Mesothelial cell of epicardium (in vitro differentiated cells): ENCODE results near the gene SPR. TPM values are rescaled to one million over a fixed set of nuclear protein-coding genes. Genes with fewer than 3 reads are reported as not detected.
"Not testable (repeated sequence)": the region's sequence is repeated elsewhere in the genome, so short reads cannot be mapped to it uniquely, and the experiment has no call there.

Experiments used
- DNase-seq, 2 experiments: peaks; one replicate each; pipeline ENCODE4 v3.0.0; 2021; ENCODE audit warnings: low spot score in 2 of 2; ENCODE audit not compliant: unreplicated experiment in 2 of 2
- H3K27ac Mint-ChIP-seq: 2 replicates; pipeline ENCODE4 v1.8.0; 2021; ENCODE audit warnings: mixed read lengths
- H3K27me3 Mint-ChIP-seq: 2 replicates; pipeline ENCODE4 v1.8.0; 2021; ENCODE audit warnings: low read depth, mixed read lengths
- H3K36me3 Mint-ChIP-seq: 2 replicates; pipeline ENCODE4 v1.8.0; 2021; ENCODE audit warnings: mixed read lengths
- H3K4me1 Mint-ChIP-seq: 2 replicates; pipeline ENCODE4 v1.8.0; 2021; ENCODE audit warnings: mixed read lengths
- H3K4me3 Mint-ChIP-seq: 2 replicates; pipeline ENCODE4 v1.8.0; 2021; ENCODE audit warnings: mild to moderate bottlenecking, moderate library complexity, mixed read lengths
- H3K9me3 Mint-ChIP-seq: 2 replicates; pipeline ENCODE4 v1.8.0; 2021; ENCODE audit warnings: mixed read lengths
- CTCF ChIP-seq: fragments of 200-600 bp; sonication (generic); IDR thresholded peaks from one replicate; pipeline ENCODE4 v1.5.0; 2021; ENCODE audit warnings: antibody characterized with exemption; ENCODE audit not compliant: unreplicated experiment
- total RNA-seq: library from RNA; stranded (reverse); gene quantifications from 3 replicates; pipeline ENCODE4 v1.2.1, GENCODE V29; 2021

Gene SPR
- total RNA-seq, 1 donor from 2014 or later: 12.5 TPM

DNA sequence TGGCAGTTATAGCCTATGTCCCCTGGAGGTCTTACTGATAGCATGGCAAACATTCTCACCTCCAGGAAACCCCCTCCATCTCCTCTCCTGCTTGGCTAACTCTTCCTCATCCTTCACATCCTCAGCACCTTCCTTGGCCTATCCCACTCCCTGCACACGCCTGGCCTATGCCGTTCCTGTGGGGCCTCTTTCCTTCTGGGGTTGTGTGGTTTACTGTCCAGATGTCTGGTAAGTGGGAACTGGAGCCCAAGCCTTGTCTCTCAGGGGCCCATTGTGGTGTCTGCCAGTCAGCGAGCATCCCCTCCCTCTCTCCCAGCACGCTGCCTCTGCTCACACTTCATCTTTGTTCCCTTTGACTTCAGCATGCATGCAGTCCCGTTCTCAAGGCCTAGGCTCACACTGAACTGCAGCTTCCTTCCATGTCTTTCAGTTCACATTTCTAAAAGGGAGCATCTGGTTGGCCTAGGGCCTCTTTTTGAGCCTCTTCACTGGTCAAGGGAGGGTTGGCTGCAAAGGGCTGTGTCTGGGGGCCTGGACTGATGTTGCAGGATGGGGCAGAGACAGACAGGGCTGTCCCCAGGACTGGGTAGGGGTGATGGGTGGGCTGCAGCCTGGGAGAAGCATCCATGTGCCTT, 13.1 kb downstream of the SPR start:
- Mint-ChIP-seq H3K4me1 (peaks cover 12% of the 10 kb centered on the region), H3K9me3 (peaks cover 4% of the 10 kb centered on the region), H3K36me3 (no peaks in the 10 kb centered on the region), H3K27me3 (peaks cover 93% of the 10 kb centered on the region), H3K4me3 (no peak overlapping the region), H3K27ac (no peak overlapping the region)
- DNase-seq: no peak
- TF ChIP-seq CTCF: no peak

DNA sequence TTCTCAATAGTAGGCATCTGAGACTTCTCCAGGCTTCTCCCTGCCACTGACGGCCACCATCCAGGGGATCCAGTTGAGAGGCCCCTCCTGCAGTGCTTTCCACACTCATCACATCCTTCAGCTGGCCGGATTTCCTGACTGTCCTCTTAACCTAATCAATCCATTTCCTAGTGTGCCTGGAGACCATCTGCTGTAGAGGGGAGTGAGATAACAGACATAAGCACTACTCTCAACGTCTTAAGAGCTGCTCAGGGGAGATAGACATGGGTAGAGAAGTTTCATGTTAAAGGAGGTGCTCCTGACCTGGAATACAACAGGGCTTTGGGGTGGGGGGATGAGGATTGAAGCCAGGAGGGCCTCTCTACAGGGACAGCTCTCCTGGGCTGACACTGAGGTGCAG, 14.2 kb downstream of the SPR start:
- H3K27ac Mint-ChIP-seq: no peak overlapping the region
- no peak for DNase-seq
- peaks cover 9% of the 10 kb centered on the region for H3K9me3 Mint-ChIP-seq
- no peak overlapping the region for H3K4me3 Mint-ChIP-seq
- TF ChIP-seq CTCF: no peak
- H3K4me1 Mint-ChIP-seq: peaks cover 4% of the 10 kb centered on the region
- H3K27me3 Mint-ChIP-seq: peaks cover 96% of the 10 kb centered on the region
- H3K36me3 Mint-ChIP-seq: no peaks in the 10 kb centered on the region

DNA sequence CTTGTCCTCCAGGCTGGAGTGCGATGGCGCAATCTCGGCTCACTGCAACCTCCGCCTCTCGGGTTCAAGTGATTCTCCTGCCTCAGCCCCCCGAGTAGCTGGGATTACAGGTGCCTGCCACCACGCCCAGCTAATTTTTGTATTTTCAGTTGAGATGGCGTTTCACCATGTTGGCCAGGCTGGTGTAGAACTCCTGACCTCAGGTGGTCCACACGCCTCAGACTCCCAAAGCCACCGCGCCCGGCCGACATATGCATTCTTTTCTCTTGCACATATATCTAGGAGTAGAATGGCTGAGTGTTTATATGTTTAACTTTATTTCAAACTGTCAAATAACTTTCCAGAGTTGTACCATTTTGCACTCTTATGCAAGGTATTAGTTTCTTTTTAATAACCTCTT, 20.2 kb downstream of the SPR start:
- peaks cover 97% of the 10 kb centered on the region for H3K27me3 Mint-ChIP-seq
- not testable (repeated sequence) for H3K27ac Mint-ChIP-seq, H3K4me3 Mint-ChIP-seq, H3K36me3 Mint-ChIP-seq, H3K4me1 Mint-ChIP-seq, DNase-seq, H3K9me3 Mint-ChIP-seq

- H3K36me3 Mint-ChIP-seq: no peaks in the 10 kb centered on the region
- no peak overlapping the region for H3K27ac Mint-ChIP-seq
- peaks cover 96% of the 10 kb centered on the region for H3K27me3 Mint-ChIP-seq
- no peaks in the 10 kb centered on the region for H3K4me1 Mint-ChIP-seq
- TF ChIP-seq CTCF: no peak
- peaks cover 6% of the 10 kb centered on the region for H3K9me3 Mint-ChIP-seq
- DNase-seq: no peak
- H3K4me3 Mint-ChIP-seq: no peak overlapping the region
Observed at GRCh38 chr2:72908741-72909140, 21.5 kb downstream of the SPR start.

DNA sequence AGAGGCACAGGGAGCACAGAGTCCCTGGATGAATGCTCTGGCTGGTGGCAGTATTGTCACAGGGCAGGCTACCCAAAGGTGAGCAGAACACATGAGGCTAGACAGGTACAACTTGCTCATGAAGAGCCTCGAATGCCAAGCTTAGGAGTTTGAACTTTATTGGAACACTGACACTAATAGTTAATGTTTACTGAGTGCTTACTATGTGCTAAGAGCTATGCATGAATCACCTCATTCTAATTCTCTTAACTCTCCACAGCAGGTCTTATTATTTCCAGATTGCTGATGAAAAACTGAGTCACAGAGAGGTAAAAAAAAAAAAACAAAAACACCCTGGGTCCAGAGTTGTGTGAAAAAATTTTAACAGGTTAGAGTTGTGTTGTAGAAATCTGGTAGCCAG, 24.0 kb downstream of the SPR start:
- Mint-ChIP-seq H3K4me1 (peaks cover 6% of the 10 kb centered on the region), H3K36me3 (no peaks in the 10 kb centered on the region), H3K9me3 (peaks cover 2% of the 10 kb centered on the region), H3K27me3 (peaks cover 95% of the 10 kb centered on the region), H3K4me3 (no peak overlapping the region), H3K27ac (no peak overlapping the region)
- no peak for TF ChIP-seq CTCF
- no peak for DNase-seq

DNA sequence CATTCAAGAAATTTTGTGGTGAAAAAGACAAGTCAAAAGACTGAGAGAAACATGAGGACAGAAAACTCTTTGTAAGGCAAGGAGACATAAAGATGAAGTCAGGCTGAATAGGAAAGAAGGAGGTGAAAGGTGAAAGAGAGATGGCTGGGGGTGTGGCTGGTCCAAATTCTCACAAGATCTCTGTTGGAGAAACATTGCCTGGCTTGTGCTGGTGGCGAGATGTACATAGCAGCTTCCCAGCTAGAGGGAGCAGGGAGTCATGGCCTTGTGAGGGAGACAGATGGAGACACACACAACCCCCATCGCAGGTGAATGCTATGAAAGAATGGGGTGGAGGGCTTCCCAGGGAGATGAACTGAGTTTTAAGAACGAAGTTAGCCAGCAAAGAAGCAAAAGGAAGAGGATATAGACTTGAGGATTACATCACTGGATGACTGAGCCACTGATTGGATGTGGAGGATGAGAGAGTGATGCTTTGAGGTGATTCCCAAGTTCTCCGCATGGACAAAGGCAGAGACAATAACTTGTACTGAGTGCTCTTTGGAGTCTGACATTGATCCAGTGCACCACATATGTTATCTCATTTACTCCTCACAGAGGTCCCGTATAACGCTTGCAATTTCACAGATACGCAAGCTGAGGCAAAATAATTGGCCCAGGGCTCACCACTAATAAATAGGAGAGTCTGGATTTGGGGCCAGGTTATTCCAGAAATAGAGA, 26.4 kb downstream of the SPR start:
- Mint-ChIP-seq H3K4me1 (peaks cover 15% of the 10 kb centered on the region), H3K27me3 (peaks cover 88% of the 10 kb centered on the region), H3K4me3 (no peak overlapping the region), H3K27ac (no peak overlapping the region), H3K9me3 (no peaks in the 10 kb centered on the region), H3K36me3 (no peaks in the 10 kb centered on the region)
- DNase-seq: no peak
- no peak for TF ChIP-seq CTCF
